GM18519 (cell line): ENCODE measurements around the gene PRR18.

Experiments used
- ATAC-seq: cut with Tn5 transposase; IDR thresholded peaks from one replicate; pipeline ENCODE4 v1.9.1; 2021; ENCODE audit warnings: mild to moderate bottlenecking, moderate library complexity; ENCODE audit not compliant: unreplicated experiment, low FRiP score

PRR18 gene

GRCh38 chr6:166278579-166279392, 29.4 kb downstream of the PRR18 start:
- ATAC-seq, result no peak

GRCh38 chr6:166277892-166278578, 30.2 kb downstream of the PRR18 start:
- no peak for ATAC-seq

- ATAC-seq, result no peak
Observed at GRCh38 chr6:166277018-166277417, 31.2 kb downstream of the PRR18 start.

- peak; percentile 51 for ATAC-seq
Observed at GRCh38 chr6:166275714-166276166, 32.5 kb downstream of the PRR18 start.

GRCh38 chr6:166274739-166275370, 33.3 kb downstream of the PRR18 start:
- ATAC-seq, result no peak

GRCh38 chr6:166274163-166274562, 34.0 kb downstream of the PRR18 start:
- ATAC-seq, result no peak

GRCh38 chr6:166271376-166271765, 36.8 kb downstream of the PRR18 start:
- no peak for ATAC-seq

GRCh38 chr6:166270706-166271375, 37.4 kb downstream of the PRR18 start:
- ATAC-seq, result no peak

- ATAC-seq, result no peak
Observed at GRCh38 chr6:166269301-166270039, 38.7 kb downstream of the PRR18 start.

- ATAC-seq, result no peak
Observed at GRCh38 chr6:166268431-166268830, 39.8 kb downstream of the PRR18 start.

- no peak for ATAC-seq
Observed at GRCh38 chr6:166267526-166267925, 40.7 kb downstream of the PRR18 start.

- ATAC-seq, result no peak
Observed at GRCh38 chr6:166266336-166266735, 41.9 kb downstream of the PRR18 start.

- no peak for ATAC-seq
Observed at GRCh38 chr6:166262743-166263515, 45.3 kb downstream of the PRR18 start.

GRCh38 chr6:166259296-166259977, 48.8 kb downstream of the PRR18 start:
- no peak for ATAC-seq

- peak; percentile 45 for ATAC-seq
Observed at GRCh38 chr6:166258854-166259276, 49.3 kb downstream of the PRR18 start.

GRCh38 chr6:166257911-166258318, 50.3 kb downstream of the PRR18 start:
- ATAC-seq, result no peak
